HG02759 (cell line): ENCODE measurements around the gene USP24.
A peak's percentile ranks its signal among the peaks of the same experiment; 100 is the strongest.
"Not testable (repeated sequence)": the region's sequence is repeated elsewhere in the genome, so short reads cannot be mapped to it uniquely, and the experiment has no call there.

Source experiments
- ATAC-seq: cut with Tn5 transposase; IDR thresholded peaks from one replicate; pipeline ENCODE4 v1.9.1; 2021; ENCODE audit warnings: mild to moderate bottlenecking, moderate library complexity; ENCODE audit not compliant: unreplicated experiment

Gene USP24

DNA sequence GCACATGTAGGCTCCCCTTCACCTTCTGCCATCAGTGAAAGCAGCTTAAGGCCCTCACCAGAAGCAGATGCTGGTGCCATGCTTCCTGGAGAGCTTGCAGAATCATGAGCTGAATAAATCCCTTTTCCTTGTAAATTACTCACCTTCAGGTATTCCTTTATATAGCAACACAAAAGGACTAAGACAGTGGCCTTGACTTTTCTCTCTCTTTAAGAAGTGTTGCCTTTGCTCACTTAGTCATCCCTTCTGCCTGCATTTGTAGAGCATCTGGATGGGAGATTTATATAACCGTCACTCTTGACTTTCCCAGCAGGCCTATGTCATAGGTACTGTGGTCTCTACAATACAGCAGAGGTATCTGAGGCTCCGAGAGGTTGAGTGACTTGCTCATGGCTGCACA is 172.2 kb downstream of the USP24 start:
- no peak for ATAC-seq

DNA sequence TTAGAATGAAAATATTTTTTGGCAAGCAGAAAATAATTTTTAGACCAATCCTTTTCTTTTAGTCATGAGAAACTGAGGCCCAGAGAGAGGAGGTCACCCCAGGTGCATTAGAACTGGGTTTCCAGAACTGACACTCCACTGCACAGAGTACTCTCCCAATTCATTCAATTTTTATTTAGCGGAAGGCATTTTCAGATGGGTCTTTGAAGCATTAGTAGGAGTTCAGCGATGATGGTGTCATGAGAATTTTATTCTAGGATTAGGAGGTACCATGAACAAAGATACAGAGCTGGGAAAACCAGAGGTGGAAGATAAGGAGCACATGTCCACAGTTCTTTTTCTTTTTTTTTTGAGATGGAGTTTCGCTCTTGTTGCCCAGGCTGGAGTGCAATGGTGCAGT is 173.6 kb downstream of the USP24 start:
- no peak for ATAC-seq

DNA sequence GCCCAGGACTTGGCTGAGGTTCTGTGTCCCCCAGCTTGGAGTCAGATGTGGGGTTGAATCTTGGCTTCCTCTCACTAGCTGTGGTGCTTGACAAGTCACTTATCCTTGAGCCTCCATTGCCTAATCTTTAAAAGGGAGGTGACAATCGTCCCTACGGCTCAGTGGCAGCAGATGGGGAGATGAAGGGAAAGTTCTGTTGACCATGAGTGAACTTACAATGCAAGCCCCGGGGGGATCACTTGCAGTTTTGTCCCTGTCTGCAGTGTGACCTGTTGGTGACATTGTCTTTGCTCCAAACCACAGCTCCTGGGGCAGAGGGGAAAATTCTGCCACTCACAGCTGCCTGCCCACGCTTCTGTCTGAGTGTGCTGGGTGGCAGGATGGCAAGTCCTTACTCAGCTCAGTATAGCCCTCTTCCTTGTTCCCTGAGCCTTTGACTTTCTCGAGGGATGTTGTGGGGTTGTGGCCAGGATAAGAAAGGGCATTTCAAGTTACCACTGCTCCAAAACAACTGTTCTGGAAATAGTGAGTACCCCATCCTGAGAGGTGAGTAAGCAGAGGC is 174.2 kb downstream of the USP24 start:
- ATAC-seq = no peak

DNA sequence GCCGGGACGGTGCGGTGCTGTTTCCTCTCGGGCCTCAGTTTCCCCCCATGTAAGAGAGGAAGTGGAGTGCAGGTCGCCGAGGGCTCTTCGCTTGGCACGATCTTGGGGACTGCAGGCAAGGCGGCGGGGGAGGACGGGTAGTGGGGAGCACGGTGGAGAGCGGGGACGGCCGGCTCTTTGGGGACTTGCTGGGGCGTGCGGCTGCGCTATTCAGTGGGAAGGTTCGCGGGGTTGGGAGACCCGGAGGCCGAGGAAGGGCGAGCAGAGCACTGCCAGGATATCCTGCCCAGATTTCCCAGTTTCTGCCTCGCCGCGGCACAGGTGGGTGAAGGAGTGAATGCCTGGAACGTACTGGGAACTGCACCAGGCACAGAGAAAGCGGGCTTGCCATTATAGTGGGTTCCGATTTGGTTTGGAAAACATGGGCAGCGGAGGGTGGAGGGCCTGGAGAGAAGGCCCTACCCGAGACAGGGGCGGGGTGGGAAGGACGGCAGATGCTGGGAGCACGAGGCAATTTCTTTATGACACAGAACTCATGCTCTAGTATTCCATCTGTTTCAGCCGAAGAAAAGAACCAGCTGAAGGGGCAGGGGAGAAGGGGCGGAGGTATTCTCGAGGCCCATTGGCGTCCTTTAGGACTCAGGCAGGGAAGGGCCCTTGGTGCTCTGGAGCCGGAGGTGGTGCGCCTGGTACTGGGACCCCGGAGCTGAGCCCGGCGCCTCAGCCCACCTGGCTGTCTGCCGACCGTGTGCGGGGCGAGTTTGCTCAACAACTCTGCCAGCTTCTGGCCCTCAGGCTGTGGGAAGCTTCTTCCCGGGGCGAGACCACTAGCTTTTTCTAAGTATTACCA is 174.9 kb downstream of the USP24 start:
- ATAC-seq = no peak

DNA sequence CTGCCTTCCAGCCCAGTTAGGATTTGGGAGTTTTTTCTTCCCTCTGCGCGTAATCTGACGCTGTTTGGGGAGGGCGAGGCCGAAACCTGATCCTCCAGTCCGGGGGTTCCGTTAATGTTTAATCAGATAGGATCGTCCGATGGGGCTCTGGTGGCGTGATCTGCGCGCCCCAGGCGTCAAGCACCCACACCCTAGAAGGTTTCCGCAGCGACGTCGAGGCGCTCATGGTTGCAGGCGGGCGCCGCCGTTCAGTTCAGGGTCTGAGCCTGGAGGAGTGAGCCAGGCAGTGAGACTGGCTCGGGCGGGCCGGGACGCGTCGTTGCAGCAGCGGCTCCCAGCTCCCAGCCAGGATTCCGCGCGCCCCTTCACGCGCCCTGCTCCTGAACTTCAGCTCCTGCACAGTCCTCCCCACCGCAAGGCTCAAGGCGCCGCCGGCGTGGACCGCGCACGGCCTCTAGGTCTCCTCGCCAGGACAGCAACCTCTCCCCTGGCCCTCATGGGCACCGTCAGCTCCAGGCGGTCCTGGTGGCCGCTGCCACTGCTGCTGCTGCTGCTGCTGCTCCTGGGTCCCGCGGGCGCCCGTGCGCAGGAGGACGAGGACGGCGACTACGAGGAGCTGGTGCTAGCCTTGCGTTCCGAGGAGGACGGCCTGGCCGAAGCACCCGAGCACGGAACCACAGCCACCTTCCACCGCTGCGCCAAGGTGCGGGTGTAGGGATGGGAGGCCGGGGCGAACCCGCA is 175.7 kb downstream of the USP24 start, which contains the start of gene PCSK9:
Gene PCSK9, plus strand, starts transcription at position 207 of the 741 bp plus-strand sequence. Its CDS starts 290 bp downstream, at position 497.
- no peak for ATAC-seq

DNA sequence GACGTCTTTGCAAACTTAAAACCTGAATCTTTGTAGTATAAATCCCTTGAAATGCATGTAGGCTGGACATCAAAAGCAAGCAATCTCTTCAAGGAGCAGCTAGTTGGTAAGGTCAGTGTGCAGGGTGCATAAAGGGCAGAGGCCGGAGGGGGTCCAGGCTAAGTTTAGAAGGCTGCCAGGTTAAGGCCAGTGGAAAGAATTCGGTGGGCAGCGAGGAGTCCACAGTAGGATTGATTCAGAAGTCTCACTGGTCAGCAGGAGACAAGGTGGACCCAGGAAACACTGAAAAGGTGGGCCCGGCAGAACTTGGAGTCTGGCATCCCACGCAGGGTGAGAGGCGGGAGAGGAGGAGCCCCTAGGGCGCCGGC is 176.2 kb downstream of the USP24 start:
- no peak for ATAC-seq

DNA sequence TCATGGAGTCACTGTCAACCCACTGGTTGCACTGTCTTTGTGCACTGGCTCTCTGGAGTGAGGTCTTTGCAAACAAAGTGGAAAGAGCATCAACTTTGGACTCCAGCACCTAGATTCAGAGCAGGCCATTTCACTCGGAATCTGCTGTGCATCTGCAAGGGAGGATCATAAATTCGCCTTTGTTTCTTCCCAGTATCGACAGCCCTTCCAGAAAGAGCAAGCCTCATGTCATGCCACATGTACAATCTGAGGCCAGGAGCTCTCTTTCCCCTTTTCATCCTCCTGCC is 176.7 kb downstream of the USP24 start:
- no peak for ATAC-seq

DNA sequence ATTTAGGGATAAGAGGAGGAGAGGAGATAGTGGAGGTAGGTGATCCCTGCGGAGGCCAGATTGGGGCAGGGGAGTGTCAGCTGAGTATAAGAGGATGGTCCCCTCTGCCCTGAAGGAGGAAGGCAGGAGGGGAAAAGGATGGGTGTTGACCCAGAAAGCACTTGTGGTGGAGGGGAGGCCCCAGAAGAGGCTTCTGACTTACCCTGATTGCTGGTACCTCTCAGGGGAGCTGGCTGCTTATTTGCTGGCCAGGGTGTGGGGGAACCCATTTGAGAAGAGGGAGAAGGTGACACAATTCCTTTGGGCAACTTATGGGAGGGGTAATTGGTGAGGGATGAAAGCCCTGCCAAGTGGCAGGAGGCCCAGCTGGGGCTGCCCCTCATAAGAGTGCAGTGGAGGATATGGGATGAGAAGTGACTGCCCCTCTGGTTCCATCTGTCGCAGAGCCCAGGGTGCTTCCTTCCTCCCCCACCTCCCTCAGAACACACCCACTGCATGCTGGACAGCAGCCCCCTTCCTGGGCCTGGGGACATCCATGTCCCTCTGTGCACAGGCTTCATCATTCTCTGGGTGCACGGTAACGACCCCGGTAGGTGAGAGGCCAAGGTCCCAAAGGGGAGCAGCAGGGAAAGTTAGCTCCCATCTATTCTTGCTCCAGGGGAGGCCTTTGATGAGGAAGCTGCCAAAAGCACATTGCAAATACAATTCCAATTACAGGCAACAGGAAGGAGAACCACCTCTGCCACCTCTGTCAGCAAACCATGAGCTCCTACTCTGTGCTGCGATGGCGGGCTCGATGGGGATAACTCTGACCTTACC is 177.2 kb downstream of the USP24 start:
- ATAC-seq = no peak

DNA sequence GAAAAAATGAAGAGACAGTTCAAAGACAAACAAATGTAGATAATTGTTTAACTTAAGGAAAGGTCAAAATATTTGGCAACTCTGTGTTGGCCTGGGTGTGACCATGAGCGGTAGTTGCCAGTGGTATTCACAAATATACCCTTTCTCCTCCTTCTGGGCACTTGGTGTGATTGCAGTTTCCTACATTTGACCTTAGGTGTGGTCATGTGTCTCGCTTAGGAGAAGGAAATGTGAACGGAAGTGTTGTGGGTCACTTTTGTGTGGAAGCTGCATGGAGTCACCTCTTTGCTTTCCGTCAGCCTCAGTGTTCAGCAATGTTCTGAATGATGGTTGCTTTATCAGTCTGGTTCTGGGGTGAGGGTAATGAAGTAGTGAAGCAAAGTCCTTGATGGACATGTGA is 179.3 kb downstream of the USP24 start:
- no peak for ATAC-seq

DNA sequence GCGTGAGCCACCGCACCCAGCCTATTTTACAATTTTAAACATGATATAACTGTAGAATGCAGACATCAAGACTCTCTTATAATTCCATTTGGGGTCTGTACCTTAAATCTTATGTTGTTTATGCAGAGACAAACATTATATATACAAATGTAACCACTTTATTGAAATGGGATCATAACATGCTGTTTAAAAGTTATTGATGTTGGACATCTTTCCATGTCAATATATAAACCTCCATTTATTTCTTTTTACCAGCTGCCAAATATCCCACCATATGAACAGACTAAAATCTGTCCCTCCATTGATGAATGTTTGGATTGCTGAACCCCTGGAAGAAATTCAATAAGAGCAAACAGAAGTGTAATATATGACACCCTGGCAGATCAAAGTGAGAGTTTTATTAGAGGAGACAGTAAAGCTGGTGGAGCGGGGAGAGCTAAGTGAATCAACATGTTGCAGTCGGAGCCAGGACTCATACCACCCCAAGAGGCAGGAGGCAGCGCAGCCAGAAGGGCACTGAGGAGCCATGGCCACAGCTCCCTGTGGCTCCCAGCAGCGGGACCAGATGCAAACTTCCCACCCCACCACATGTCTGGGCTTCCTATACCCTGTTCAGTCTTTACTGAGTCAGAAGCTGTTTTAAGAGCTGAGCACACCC is 180.6 kb downstream of the USP24 start:
- no peak for ATAC-seq

DNA sequence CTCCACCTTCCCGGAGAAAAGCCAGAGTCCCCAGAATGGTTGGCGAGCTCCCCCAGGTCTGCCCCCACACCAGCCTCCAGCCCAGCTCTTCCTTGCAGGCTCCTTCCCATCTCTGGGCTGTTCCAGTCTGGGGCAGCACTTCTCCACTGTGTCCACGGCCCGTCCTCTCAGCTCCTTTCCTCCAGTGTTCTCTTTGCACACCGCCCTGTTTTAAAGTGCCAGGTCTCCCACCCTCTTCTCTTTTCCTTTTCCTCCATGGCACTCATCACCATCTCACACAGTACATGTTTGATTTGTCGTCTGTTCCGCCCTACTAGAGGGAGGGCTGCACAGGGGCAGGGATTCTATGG is 181.9 kb downstream of the USP24 start:
- no peak for ATAC-seq

DNA sequence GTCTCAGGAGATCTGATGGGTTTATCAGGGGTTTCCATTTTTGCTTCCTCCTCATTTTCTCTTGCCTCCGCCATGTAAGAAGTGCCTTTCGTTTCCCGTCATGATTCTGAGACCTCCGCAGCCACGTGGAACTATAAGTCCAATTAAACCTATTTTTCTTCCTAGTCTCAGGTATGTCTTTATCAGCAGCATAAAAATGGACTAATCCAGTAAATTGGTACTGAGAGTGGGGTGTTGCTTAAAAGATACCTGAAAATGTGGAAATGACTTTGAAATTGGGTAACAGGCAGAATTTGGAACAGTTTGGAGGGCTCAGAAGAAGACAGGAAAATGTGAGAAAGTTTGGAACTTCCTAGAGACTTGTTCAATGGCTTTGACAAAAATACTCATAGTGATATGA is 184.1 kb downstream of the USP24 start:
- ATAC-seq = not testable (repeated sequence)

DNA sequence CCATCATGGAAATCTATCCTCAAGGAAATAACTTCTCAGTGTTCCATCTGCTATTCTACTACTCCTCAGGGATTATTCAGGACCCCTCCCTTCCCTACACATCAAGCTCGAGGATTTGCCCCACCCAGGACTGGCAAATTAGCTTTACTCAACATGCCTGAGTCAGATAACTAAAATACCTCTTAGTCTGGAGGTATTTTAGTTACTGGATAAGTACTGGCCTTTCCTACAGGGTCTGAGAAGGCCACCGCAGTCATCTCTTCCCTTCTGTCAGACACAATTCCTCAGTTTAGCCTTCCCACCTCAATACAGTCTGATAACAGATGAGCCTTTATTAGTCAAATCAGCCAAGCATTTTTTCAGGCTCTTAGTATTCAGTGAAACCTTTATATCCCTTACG is 188.5 kb downstream of the USP24 start:
- not testable (repeated sequence) for ATAC-seq

DNA sequence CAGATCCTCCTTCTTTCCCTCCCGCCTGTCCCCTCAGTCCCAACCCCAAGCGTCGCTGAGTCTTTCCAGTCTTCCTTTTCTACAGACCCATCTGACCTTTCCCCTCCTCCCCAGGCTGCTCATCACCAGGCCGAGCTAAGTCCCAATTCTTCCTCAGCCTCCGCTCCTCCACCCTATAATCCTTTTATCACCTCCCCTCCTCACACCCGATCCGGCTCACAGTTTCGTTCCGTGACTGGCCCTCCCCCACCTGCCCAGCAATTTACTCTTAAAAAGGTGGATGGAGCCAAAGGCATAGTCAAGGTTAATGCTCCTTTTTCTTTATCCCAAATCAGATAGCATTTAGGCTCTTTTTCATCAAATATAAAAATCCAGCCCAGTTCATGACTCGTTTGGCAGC is 191.0 kb downstream of the USP24 start:
- ATAC-seq = not testable (repeated sequence)

DNA sequence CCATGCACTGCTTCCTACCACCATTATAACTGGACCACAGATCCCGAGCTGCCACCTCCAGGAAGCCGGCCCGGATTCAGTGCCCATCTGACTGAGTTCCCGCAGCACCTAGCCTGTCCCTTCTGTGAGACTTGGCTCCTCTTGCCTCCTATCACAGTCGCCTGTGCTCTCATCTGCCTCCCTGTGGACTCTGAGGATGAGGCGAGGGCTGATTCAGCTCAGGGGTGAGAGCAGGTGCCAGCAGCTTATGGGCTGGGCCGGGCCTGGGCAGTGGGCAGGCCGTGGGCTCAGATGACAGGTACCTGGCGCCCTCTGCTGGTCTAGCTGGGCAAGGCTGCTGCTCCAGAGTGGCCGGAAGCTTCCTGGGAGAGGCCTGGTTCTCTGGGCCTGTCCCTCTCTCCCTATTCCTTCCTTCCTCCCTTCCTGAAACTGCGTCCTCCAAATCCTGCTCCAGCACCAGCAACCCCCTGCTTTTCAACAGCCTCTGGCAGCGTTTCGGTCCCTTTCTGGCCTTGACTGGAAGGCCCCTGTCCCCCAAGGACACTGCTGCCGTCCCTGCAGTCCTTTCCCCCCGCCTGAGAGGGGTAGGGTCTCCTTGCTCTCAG is 193.1 kb downstream of the USP24 start:
- peak; percentile 79 for ATAC-seq

DNA sequence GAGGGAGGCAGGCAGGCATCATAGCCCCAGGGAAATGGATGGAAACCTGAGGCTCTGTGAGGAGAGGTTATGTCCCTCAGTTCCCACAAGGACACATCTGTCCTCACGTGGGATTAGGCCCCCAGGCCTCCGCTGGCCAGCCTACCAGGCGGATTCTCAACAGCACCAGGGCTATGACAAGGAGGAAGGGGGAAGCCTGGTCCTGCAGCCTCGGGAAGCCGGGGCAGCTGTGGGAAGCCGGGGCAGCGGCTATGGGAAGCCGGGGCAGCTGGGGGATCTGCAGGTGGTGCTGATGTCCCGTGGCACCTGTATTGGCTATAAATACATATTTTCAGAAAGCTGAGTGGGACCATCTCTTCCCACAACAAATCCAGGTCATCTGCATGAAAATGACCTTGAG is 196.8 kb downstream of the USP24 start:
- no peak for ATAC-seq
